Activated T-cell treated with anti-CD3 and anti-CD28 coated beads, Interleukin-2, amount 50 U/mL, for 24 hours (primary cell): Measurements from ENCODE around the gene MRPS17.

Experiments
- DNase-seq: peaks from one replicate; pipeline ENCODE4 v3.0.0-alpha.2; 2020
- H3K27ac Mint-ChIP-seq: 2 replicates; pipeline ENCODE4 v1.8.0; 2020; ENCODE audit warnings: mild to moderate bottlenecking, mixed read lengths
- H3K27me3 Mint-ChIP-seq: 2 replicates; pipeline ENCODE4 v1.8.0; 2020; ENCODE audit warnings: mixed read lengths
- H3K36me3 Mint-ChIP-seq: 2 replicates; pipeline ENCODE4 v1.8.0; 2020; ENCODE audit warnings: low read depth, mixed read lengths
- H3K4me1 Mint-ChIP-seq: 2 replicates; pipeline ENCODE4 v1.8.0; 2020; ENCODE audit warnings: low read depth, mixed read lengths
- H3K4me3 Mint-ChIP-seq: 2 replicates; pipeline ENCODE4 v1.8.0; 2020; ENCODE audit warnings: mild to moderate bottlenecking, moderate library complexity, mixed read lengths
- H3K9me3 Mint-ChIP-seq: 2 replicates; pipeline ENCODE4 v1.8.0; 2020; ENCODE audit warnings: mixed read lengths

MRPS17 gene

DNA sequence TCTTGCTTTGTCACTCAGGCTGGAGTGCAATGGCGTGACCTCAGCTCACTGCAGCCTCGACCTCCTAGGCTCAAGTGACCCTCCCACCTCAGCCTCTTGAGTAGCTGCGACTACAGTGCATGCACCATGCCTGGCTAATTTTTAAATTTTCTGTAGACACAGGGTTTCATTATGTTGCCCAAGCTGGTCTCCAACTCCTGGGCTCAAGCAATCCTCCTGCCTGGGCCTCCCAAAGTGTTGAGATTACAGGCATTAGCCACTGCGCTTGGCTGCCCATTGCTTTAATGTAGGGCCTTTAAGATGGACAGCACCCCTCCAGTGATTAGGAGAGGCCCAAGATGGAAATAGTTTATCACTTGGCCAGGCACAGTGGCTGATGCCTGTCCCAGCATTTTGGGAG is 52.1 kb downstream of the MRPS17 start:
- Mint-ChIP-seq H3K27me3 (no peaks in the 10 kb centered on the region), H3K4me1 (peaks cover 17% of the 10 kb centered on the region), H3K9me3 (no peaks in the 10 kb centered on the region), H3K27ac (no peak overlapping the region), H3K4me3 (no peak overlapping the region), H3K36me3 (peaks cover 15% of the 10 kb centered on the region)
- no peak for DNase-seq
